ENCODE data around the gene PPIE.

- no peak for TF ChIP-seq POLR2A (IDR thresholded peaks at IDR 0.05; ENCODE audit: low read length)
- no peak for TF ChIP-seq GATA1 (IDR thresholded peaks at IDR 0.05; ENCODE audit: low read depth, low read length)
Measured at GRCh38 chr1:39733161-39733560, 5.5 kb upstream of the PPIE start.
